Activated CD4-positive, alpha-beta T cell treated with anti-CD3 and anti-CD28 coated beads, Interleukin-2, amount 50 U/mL, for 48 hours (primary cell): ENCODE measurements around the gene CRCP.
"Not testable (repeated sequence)": the region's sequence is repeated elsewhere in the genome, so short reads cannot be mapped to it uniquely, and the experiment has no call there.

Source experiments
- DNase-seq, 2 experiments: peaks; one replicate each; pipeline ENCODE4 v3.0.0-alpha.2; 2020

Gene CRCP

GRCh38 chr7:66114743-66115649 lies at the start of gene CRCP:
CRCP (plus strand) TSS chr7:66114847; CDS start chr7:66114963, 116 bp downstream.
- DNase-seq, result peak; percentile 82 to 84

GRCh38 chr7:66069732-66070131 lies 44.9 kb upstream of the CRCP start:
- DNase-seq, result no peak

DNA sequence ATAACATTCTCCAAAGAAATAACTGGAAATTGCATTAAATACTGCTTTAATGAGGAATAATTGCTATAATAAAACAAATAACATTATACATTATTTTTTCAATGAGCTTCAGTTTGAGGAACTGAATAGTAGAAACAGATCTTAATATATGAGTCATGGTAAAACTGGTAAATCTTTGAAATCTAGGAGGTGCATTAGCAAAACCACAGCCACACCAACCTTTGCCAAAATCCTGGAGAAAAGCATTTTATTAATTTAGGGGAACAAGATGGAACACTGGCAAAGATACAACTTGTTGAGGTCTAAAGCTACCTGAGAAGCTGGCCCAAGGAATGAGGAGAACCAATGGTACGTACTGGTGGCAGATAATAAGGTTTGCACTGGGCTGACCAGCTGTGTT lies 44.4 kb upstream of the CRCP start:
- DNase-seq, result no peak

GRCh38 chr7:66072208-66072607 lies 42.4 kb upstream of the CRCP start:
- not testable (repeated sequence) for DNase-seq

- DNase-seq, result peak; percentile 91 to 93
Observed at GRCh38 chr7:66075590-66076461, 38.8 kb upstream of the CRCP start, which contains the start of gene ASL. ASL (plus strand) TSS chr7:66075819; CDS start chr7:66076082, 263 bp downstream.

GRCh38 chr7:66076462-66077329 lies 38.0 kb upstream of the CRCP start:
- DNase-seq, result no peak

GRCh38 chr7:66078067-66078466 lies 36.6 kb upstream of the CRCP start:
- no peak for DNase-seq

GRCh38 chr7:66082083-66082482 lies 32.6 kb upstream of the CRCP start:
- DNase-seq, result no peak

- no peak for DNase-seq
Observed at GRCh38 chr7:66082886-66083415, 31.7 kb upstream of the CRCP start.

DNA sequence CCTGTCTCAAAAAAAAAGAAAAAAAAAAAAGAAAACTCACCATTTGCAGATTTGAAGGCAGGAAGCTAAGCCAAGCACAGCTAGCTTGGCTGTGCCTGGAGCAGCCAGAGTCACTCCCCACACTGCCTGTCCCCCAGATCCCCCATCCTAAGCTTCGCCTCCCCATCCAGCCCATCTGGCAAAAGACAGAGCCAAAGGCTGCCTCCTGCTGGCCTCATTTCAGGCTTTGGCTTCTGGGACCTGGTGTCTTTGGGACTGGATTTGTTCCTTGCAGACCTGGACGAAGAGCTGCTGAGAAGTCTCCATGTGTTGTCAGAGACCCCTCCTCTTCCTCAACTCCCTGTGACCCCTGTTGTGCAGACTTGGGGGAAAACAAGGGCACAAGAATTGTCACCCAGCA lies 31.0 kb upstream of the CRCP start:
- DNase-seq, result no peak

DNA sequence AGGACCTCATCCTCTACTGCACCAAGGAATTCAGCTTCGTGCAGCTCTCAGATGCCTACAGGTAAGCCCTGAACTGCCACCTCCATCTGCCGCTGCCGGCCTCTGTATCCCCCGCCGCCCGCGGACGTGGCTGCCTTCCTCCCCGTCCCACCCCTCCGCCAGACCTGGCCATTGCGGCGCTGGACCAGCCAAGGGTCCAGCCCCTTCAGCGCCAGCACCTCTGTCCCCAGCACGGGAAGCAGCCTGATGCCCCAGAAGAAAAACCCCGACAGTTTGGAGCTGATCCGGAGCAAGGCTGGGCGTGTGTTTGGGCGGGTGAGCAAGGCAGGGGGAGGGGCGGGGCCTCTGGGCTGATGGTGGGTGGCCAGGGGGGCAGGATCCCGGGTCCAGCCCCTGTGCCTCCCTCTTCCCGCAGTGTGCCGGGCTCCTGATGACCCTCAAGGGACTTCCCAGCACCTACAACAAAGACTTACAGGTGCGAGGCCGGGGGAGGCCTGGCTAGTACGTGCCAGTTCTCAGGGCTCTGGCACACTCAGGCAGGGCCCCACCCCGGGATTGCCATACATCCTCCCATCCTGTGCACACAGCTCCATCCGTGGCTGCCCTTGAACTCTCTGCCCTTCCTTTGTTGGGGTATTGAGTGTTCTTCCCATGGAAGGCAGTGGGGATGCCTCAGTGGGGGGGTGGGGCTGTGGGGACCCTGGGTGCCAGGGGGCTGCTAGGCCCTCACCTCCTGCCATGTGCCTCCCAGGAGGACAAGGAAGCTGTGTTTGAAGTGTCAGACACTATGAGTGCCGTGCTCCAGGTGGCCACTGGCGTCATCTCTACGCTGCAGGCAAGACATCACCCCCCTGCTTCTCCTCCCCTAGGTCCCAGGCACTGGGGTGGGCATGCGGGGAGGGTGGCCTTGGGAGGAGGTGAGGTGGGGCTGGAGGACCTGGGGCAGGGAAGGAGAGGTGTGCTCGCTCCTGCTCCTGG lies 25.5 kb upstream of the CRCP start:
- no peak for DNase-seq

DNA sequence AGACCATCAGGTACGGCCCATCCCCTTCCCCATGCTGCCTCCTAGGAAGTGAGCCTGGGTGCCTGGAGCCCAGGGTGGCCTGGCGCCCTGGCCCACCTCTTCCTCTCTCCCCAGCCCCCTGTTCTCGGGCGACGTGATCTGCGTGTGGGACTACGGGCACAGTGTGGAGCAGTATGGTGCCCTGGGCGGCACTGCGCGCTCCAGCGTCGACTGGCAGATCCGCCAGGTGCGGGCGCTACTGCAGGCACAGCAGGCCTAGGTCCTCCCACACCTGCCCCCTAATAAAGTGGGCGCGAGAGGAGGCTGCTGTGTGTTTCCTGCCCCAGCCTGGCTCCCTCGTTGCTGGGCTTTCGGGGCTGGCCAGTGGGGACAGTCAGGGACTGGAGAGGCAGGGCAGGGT lies 22.0 kb upstream of the CRCP start:
- no peak for DNase-seq

DNA sequence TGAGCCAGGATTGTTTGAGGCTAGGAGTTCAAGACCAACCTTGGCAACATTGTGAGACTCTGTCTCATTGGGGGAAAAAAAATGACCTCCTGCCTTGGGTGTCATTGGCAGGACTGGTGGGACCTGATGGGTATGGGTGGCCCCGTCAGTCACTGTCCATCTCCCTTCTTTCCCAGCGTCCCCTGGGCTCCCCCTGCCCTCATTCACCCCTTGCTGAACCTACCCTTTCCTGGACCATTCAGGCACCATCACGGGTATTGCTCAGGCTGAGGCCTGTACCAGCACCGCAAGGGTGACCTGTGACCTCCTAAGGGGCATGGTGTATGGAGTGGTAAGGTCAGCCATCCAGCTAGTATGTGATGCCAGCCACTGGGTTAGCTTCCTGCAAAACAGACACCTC lies 19.6 kb upstream of the CRCP start:
- DNase-seq, result no peak

GRCh38 chr7:66099232-66099550 lies 15.5 kb upstream of the CRCP start:
- no peak for DNase-seq

GRCh38 chr7:66099551-66100407 lies 14.9 kb upstream of the CRCP start:
- peak; percentile 40 to 43 for DNase-seq

DNA sequence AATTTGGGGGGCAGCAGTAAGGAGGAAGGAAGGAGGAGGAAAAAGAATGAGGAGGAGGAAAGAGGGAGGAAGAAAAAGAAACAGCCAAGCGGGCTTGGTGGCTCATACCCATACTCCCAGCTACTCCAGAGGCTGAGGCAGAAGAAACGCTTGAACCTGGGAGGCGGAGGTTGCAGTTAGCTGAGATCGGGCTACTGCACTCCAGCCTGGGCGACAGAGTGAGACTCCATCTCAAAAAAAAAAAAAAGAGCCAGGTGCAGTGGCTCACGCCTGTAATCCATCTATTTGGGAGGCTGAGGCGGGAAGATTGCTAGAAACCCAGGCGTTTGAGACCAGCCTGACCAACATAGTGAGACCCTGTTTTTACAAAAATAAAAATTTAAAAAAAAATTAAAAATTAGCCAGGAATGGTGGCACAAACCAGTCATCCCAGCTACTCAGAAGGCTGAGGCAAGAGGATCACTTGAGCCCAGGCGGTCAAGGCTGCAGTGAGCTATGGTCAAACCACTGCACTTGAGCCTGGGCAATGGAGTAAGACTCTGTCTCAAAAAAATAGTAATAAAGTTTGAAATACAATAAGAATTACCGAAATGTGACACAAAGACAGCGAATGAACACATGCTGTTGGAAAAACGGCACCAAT lies 14.1 kb upstream of the CRCP start:
- no peak for DNase-seq

- DNase-seq, result not testable (repeated sequence)
Observed at GRCh38 chr7:66102168-66102567, 12.5 kb upstream of the CRCP start.

GRCh38 chr7:66103994-66104393 lies 10.7 kb upstream of the CRCP start:
- DNase-seq, result not testable (repeated sequence)

- DNase-seq, result no peak
Observed at GRCh38 chr7:66105263-66105748, 9.3 kb upstream of the CRCP start.

DNA sequence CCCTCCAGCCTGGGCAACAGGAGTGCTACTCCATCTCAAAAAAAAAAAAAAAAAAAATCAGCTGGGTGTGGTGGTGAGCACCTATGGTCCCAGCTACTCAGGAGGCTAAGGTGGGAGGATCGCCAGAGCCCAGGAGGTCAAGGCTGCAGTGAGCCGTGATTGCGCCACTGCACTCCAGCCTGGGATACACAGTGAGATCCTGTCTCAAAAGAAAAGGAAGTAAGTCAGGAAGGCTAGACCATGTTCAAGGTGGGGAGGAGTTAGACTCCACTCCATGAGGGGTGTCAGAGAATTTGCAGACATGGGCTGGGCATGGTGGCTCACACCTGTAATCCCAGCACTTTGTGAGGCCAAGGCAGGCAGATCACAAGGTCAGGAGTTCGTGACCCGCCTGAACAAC lies 6.2 kb upstream of the CRCP start:
- not testable (repeated sequence) for DNase-seq
